Heart left ventricle (tissue), 13 donors: ENCODE results near the gene CDH8.

ENCODE experiments used
- CTCF ChIP-seq, 12 donors: fragments of 200-600 bp; sonication (generic) in 4 of 12; IDR thresholded peaks; one replicate each; pipeline versions ENCODE4 v1.5.0 to v1.8.0; 2018 to 2022; ENCODE audit warnings: antibody characterized with exemption in 12 of 12, mild to moderate bottlenecking in 5 of 12
- POLR2A ChIP-seq, 2 donors: fragments of 450-650 bp; IDR thresholded peaks; one replicate each; pipeline ENCODE4 v1.6.1; 2017; ENCODE audit warnings: antibody characterized with exemption in 2 of 2, mild to moderate bottlenecking in 2 of 2, moderate library complexity in 2 of 2
- donor health status: ischemic (EF 13 %, LVEDD 7.1; RV severe dilation, severe dysfunction).
- donor health status: DM: no; HTN: yes; CAD: no.
- donor health status: DM: no; HTN: no; CAD: no.
- donor health status: ischemic (EF 25% LVEDD 6.9; RV normal size, moderate dysfunction).
- donor health status: ischemic (EF 25% LVEDD 5.7; RV mildly dilated, moderate dysfunction).
- donor health status: ischemic (EF 35%, LVEDD 5.7; RV mildly dilated, moderate dysfunction).
- donor health status: nonischemic (EF 11% LVEDD 7.7; RV severe dilation, severe dysfunction).
- donor health status: DM: yes; HTN: yes; CAD: no.
- donor health status: PGD.
- donor health status: ischemic (EF 29% LVEDD 5.4; RV normal size, mild dysfunction).
- donor health status: nonischemic (EF 23%, LVEDD 6.1; RV moderate dilation, normal function).

- TF ChIP-seq POLR2A (IDR thresholded peaks at IDR 0.05) (no peak), CTCF (IDR thresholded peaks at IDR 0.05) (no peak)
Measured at GRCh38 chr16:61892531-61892930, 143.7 kb downstream of the CDH8 start.
